GM06990 (cell line): ENCODE results near the gene FAF2.
A peak's percentile ranks its signal among the peaks of the same experiment; 100 is the strongest.

Source experiments
- DNase-seq: peaks from one replicate; pipeline ENCODE4 v3.0.0-alpha.2; 2011; ENCODE audit not compliant: insufficient read length; ENCODE audit errors: extremely low read depth
- H3K27me3 ChIP-seq: replicated peaks from 2 replicates; pipeline ENCODE4 v1.6.0; 2011; ENCODE audit warnings: low read length; ENCODE audit not compliant: control insufficient read depth, insufficient read depth
- H3K36me3 ChIP-seq: 2 replicates; pipeline ENCODE4 v1.5.1; 2011; ENCODE audit warnings: low read length; ENCODE audit not compliant: control insufficient read depth, insufficient read depth
- H3K4me3 ChIP-seq: replicated peaks from 2 replicates; pipeline ENCODE4 v1.5.1; 2011; ENCODE audit warnings: low read depth, mild to moderate bottlenecking, control low read depth, low read length
- CTCF ChIP-seq: IDR thresholded peaks from 2 replicates; pipeline ENCODE4 v1.5.1; 2011; ENCODE audit warnings: low read length, control low read depth, mild to moderate bottlenecking, inconsistent platforms; ENCODE audit not compliant: insufficient read depth, poor library complexity, severe bottlenecking

FAF2 gene

GRCh38 chr5:176534640-176535039 lies 86.5 kb downstream of the FAF2 start:
- peak overlapping the region; percentile 67 for H3K4me3 ChIP-seq
- no peak for DNase-seq
- TF ChIP-seq CTCF, result no peak
- H3K36me3 ChIP-seq, result peaks cover 20% of the 10 kb centered on the region
- no peaks in the 10 kb centered on the region for H3K27me3 ChIP-seq

GRCh38 chr5:176535101-176535663 lies 87.0 kb downstream of the FAF2 start:
- Histone ChIP-seq H3K36me3 (peaks cover 18% of the 10 kb centered on the region), H3K4me3 (peak overlapping the region; percentile 67), H3K27me3 (no peaks in the 10 kb centered on the region)
- no peak for TF ChIP-seq CTCF
- DNase-seq, result no peak

- H3K27me3 ChIP-seq, result no peaks in the 10 kb centered on the region
- no peak for TF ChIP-seq CTCF
- peak; percentile 43 for DNase-seq
- H3K36me3 ChIP-seq, result peaks cover 15% of the 10 kb centered on the region
- peak overlapping the region; percentile 67 for H3K4me3 ChIP-seq
Measured at GRCh38 chr5:176535664-176536131, 87.5 kb downstream of the FAF2 start.

- H3K27me3 ChIP-seq, result no peaks in the 10 kb centered on the region
- TF ChIP-seq CTCF, result no peak
- peak overlapping the region; percentile 67 for H3K4me3 ChIP-seq
- peaks cover 11% of the 10 kb centered on the region for H3K36me3 ChIP-seq
- peak; percentile 81 for DNase-seq
Measured at GRCh38 chr5:176536132-176536901, 88.1 kb downstream of the FAF2 start.

GRCh38 chr5:176536902-176537553 lies 88.8 kb downstream of the FAF2 start, which contains the start of gene RNF44:
Gene RNF44 (minus strand): TSS chr5:176537402. CDS start chr5:176532472, 4,930 bp downstream.
- no peaks in the 10 kb centered on the region for H3K27me3 ChIP-seq
- peak within 1 kb of the TSS; percentile 67 for H3K4me3 ChIP-seq
- TF ChIP-seq CTCF, result no peak
- H3K36me3 ChIP-seq, result peaks cover 5% of the 10 kb centered on the region
- peak; percentile 98 for DNase-seq
